HG03095 (cell line): ENCODE data around the gene RABGEF1.
"Not testable (repeated sequence)": the region's sequence is repeated elsewhere in the genome, so short reads cannot be mapped to it uniquely, and the experiment has no call there.

Experiments
- ATAC-seq: cut with Tn5 transposase; IDR thresholded peaks from one replicate; pipeline ENCODE4 v1.9.1; 2021; ENCODE audit warnings: moderate library complexity; ENCODE audit not compliant: unreplicated experiment

RABGEF1 gene

DNA sequence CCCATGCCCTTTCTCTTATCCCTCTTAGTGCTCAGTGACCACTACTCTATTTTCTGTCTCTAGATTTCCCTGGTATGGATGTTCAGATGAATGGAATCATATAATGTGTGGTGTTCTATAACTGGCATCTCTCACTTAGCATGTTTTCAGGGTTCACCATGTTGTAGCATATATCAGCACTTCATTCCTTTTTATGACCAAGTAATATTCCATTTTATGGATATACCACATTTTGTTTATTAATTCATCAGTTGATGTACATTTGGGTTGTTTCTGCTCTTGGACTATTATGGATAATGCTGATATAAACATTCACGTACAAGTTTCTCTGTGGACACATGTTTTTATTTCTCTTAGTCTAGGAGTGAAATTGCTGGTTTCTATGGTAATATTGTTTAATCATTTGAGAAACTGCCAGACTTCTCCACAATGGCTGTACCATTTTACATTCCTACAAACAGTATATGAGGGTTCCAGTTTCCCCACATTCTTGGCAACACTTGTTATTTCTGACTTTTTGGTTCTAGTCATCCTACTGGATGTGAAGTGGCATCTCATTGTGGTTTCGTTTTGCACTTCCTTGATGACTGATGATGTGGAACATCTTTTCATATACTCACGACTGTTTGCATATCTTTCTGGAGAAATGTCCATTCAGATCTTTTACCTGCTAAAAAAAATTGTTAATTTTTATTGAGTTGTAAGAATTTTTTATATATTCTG lies 23.3 kb downstream of the RABGEF1 start:
- ATAC-seq, result not testable (repeated sequence)

DNA sequence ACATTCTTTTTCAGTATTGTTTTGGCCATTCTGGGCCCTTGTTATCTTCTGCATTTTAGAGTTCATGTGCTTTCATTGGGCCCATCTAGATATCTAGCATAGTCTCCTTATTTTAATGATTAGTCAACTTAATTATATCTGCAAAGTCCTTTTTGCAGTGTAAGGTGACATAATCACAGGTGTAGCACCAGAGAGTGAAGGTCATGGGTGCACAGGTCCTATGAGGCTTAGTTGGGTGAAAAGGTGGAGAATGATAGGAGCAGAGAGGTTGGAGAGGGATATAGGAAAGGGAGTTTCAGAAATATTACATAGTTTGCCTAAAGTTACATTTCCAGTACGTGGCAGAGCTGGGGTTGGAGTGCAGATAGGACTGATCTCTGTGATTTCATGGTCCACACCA lies 24.4 kb downstream of the RABGEF1 start:
- not testable (repeated sequence) for ATAC-seq

DNA sequence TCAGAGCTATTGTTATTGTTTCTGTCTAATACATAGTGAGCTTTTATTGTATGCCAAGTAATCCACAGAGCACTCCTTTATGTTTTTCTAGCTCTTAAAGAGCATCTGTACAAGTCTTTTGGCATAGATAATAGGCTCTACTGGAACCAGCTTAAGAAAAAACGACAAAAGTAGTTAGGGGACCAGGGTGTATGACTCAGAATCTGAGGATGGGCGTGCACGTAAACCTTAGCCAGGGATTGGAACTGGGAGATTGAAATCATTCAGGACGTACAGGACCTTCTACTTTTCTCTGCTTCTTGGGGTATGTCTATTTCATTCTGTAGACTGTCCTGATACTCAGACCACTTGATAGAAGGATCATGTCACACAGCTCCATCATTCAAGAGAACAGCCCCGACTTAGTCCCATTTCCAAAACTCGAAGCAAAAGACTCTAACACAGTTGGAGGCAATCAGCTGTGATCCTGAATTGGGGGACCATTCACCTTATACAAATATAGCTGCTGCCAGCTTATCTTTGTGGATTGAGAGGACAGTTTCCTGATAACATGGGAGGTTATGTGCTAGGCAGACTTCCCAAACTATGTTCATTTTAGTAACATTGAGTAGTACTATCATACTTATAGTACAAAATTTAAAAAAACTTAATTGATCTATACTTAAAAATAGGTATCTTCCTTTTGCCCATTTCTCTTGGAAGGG lies 24.9 kb downstream of the RABGEF1 start:
- ATAC-seq, result not testable (repeated sequence)

DNA sequence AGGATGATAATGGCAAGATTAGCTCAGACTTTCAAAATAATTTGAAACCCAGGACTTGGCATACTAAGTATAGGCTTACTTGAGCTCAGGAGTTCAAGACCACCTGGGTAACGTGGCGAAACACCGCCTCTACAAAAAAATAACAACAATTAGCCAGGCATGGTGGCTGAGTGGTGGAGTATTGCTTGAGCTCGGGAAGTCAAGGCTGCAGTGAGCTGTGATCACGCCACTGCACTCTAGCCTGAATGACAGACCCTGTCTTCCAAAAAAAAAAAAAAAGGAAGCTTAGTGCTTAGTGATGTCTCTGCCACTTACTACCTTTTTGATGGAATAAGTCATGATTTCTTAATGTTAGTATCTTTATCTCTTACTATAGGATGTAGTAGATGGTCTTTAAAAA lies 25.5 kb downstream of the RABGEF1 start:
- ATAC-seq, result no peak

DNA sequence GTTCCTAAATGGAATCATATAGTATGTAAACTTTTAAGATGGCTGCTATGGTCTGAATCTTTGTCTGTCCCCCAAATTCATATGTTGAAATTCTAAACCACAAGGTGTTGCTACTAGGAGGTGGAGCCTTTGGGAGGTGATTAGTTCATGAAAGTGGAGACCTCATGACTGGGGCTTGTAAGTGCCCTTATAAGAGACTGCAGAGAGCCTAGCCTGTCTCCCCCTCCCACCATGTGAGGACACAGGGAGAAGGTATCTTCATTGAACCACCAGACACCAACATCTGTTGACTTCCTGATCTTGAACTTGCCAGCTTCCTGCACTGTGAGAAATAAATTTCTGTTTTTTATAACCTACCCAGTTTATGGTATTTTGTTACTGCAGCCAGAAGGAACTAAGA lies 27.0 kb downstream of the RABGEF1 start:
- ATAC-seq, result not testable (repeated sequence)

DNA sequence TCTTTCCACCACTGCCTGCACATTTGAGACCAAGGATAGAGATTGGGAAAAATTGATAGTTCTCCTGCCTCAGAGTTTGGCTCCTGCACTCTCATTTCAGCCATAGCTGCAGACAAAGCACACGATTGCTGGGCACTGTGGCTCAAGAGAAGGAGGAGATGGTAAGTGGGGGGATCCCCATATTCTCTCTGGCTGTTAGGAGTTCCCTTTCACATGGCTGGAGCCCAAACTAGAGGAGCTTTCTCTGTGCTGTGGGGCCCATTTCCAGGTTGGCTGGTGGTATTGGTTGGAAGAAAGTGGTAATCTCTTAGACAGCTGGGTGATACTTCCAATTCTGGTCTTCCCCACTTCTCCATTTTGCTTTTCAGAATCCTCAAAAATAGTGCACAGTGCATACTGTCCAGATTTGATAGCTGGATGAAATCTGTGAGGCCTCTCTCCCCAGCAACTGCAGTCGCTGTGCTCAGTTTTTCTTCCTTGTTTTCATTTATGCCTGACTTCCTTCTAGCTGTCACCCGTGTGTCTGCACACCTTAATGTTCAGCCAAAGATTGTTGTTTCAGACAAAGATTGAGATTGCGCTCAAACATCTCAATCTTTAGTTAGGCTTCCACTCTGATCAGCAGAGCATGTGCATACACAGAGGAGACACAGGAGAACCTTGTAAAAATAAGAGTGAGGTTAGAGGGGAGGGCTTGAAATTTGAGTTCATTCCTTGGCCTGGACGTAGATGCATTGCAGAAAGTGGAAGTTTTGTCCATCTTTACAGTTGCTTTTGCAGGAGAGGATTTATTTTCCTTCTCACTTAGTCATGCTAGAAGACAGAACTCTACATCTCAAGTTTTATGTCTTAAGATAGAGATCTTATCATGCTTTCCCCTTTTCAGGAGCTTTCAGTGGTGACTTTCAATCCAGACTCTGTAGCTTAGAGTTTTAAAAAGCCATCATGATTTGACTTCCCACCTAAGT lies 28.6 kb downstream of the RABGEF1 start:
- ATAC-seq, result no peak

DNA sequence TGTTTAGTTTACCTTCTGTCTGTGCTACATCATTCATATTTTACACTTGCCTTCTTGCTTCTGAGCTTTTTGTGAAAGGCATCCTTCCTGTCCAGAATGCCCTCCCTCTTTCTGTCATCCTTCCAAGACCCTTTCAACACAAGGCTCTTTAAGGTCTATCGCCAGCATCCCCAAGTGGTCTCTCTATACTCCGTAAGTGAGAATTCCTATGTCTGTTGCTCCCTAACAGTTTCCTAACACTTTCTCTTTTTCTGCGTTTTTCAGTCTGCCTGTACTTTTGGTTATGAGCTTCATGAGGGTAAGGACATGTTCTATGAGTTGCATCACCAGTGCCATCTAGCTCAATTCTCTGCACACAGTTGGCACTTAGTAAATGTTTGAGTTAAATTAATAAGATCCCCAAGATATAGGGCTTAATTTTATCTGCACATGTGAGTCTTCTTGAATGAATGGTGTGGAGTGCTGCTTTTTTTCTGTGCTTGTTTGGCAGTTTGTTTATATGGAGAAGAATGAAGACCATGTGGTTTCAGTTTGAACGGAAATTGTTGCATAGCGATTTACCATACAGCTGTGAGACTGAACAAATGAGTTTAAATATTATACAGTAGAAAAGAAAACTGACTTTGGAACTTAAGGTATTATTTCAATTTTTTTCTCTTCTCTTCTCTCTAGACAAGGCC lies 29.4 kb downstream of the RABGEF1 start:
- ATAC-seq, result no peak

DNA sequence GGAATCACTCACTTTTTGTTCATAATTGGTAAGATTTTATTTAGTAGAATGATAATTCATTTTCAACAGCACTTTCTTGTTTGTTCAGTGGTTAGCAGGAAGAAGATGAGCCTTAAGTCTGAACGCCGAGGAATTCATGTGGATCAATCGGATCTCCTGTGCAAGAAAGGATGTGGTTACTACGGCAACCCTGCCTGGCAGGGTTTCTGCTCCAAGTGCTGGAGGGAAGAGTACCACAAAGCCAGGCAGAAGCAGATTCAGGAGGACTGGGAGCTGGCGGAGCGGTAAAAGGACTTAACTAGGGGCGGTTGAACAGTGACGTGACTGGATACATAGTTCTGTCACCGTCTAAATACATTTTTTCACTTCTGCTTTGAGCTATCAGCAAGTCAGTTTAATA lies 31.3 kb downstream of the RABGEF1 start:
- ATAC-seq, result no peak

DNA sequence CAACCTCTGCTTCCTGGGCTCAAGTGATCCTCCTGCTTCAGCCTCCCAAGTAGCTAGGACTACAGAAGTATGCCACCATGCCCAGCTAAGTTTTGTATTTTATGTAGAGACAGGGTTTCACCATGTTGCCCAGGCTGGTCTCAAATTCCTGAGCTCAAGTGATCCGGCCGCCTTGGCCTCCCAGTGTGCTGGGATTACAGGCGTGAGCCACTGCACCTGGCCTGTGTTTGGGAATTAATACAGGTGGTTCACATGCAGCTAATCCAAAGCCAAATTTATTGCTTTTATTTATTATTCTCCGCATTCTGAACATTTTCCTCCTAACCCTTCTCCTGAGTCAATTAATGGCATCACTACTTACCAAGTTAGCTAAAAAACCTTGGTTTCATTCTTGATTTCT lies 33.2 kb downstream of the RABGEF1 start:
- ATAC-seq, result not testable (repeated sequence)

DNA sequence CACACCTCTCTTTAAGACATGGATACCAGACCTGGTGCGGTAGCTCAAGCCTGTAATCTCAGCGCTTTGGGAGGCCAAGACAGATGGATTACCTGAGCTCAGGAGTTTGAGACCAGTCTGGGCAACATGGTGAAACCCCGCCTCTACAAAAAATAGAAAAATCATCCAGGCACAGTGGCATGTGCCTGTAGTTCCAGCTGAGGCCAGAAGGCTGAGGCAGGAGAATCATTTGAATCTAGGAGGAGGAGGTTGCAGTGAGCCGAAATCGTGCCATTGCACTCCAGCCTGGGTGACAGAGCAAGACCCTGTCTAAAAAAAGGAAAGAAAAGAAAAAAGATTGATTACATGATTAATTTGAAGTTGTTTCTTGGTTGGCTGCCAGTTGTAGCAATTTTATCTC lies 35.9 kb downstream of the RABGEF1 start:
- not testable (repeated sequence) for ATAC-seq

DNA sequence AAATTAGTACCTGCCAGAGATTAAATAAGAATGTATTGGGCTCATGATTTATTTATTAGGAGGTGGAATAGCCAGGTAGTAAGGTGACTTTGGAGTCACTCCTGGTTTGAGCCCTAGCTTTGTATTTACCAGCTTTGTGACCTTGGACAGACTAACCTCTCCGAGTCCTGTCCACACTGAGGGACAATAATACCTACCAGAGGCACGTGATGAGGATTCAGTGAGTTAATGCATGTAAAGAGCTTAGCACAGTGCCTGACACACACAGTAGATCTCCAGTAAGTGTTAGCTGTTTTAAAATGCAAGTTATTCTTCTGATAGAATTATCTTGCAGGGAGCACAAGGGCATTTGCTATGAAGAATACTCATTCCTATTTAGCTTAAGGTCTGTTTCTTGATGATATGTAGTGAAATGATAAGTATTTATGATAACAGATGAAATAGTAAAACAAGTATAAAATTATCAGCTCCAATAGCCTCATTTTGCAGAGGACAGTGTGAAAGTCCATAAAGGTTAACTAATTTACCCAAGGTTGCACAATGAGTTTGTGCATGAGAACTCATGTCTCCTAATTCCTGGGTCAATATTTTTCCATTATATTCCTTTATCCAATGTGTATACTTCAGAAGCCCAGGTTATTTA lies 36.4 kb downstream of the RABGEF1 start:
- no peak for ATAC-seq

DNA sequence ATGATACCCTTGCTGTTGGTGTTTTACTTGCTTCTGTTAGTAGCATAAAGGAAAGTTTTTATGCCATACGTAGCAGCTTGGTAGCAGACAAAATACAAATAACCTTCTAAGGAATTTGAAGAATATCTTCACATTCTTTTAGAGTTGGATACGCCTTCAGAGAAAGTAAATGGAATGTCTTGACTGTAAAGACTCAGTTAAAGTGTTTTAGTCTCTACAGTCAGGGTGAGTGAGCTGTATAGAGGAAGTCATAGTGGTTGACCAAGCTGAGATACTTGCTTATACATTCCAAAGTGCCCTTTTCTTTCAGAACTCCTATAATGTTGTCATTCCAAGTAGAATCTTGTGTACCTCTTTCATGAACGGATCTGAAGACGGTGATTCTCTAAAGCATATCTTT lies 37.7 kb downstream of the RABGEF1 start:
- no peak for ATAC-seq

DNA sequence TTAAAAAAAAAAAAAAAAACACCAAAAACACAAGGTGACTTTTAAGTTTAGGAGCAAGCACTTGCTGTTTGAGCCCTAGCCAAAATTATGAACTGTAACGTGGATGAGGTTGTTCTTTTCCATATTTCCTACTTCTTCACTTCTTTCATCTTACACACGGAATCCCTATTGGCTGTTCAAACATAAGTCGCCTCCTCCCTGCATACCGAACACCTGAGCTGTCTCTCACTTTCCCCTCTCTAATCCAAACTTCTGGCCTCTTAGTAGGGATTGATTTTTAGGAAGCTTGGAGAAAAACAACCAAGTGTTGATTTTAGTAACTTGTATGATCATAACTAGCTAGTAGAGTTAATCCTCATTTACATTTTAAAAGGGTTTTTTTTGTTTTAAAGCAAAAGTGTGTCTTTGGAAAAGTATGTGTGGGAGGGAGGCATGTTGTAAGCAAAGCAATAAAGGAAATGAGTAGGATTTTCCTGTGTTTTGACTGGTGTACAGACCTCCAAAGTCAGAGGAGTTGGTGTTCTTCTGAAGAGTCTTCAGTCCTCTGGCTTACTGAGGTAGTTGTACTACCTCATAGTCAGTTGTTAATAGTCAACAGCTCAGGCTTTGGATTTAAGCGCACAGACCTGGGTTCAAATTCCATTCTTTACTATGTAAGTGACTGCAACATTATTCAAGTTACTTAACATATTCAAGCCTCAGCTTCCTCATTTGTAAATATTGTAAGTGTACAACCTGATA lies 39.3 kb downstream of the RABGEF1 start:
- ATAC-seq, result no peak

DNA sequence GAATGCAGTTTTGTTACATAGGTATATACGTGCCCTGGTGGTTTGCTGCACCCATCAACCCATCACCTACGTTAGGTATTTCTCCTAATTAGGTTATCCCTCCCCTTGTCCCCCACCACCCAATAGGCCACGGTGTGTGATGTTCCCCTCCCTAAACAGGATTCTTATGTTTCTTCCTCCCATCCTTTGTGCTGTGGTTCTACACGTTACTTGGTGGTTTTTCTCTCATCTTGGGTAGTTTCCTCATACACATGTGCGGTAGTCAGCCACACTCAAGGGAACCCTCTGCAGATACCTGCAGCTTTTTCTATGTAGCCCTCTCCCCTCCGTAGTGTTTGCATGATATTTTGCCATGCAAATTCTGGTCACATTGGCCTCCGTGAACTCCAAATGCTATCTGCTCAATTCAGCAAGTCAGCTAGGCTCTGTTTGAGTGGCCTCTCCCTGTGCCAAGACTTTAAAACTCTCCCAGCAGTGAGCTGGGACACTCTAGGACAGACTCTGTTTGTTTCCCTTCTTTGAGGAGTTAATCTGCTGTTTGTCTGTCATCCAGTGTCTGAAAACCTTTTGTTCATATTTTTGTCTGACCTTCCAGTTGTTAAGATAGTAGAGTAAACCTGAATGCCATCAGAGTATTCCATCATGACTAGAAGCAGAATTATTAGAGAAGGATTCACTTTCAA lies 41.0 kb downstream of the RABGEF1 start:
- ATAC-seq, result no peak

DNA sequence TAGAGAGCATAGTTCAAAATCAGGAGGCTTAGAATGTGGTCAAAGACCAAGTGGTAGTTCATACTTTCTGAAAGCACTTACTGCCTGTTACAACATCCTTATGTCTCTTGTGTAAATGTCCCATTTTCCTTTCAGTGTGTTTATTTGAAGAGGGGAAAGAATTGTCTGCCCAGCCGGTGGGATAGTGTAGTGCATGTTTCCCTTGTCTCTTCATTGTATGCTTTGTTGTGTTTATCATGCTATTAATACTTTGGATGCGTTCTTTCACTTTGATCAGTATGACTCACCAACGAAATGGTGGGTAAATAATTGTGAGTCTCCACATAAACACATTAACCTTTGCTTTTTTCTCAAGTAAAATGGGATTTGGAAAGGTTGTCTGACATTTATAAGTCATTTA lies 42.3 kb downstream of the RABGEF1 start:
- not testable (repeated sequence) for ATAC-seq

DNA sequence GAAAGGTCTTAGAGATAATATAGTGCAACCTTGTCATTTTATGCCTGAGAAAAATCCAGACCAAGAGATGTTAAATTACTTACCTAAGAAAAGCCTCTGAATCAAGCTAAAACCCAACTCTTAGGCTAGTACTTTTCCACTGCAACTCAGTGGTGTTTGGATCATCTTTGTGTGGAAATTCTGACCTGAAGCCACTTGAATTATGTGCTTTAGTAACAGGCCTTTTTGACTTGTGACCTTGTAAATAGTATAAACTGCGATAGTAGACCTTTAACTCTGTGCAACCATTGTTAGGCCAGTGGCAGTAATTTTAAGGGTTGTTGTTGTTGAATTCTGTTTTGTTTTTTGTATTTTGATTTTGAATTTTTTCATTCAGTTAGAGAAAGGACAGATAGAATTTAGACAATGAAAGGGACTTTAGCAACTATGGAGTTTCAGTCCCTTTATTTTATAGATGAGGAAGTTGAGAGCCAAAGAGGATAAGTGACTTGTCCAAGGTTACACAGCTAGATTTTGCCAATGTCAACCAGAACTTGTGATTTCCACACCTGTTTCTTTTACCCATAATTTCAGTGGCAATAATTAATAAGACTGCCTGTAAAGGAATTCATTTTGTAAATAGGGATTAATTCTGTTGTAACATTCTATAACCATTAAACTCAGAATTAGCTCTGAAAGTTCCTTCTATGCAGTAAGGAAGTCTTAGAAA lies 43.5 kb downstream of the RABGEF1 start:
- not testable (repeated sequence) for ATAC-seq

DNA sequence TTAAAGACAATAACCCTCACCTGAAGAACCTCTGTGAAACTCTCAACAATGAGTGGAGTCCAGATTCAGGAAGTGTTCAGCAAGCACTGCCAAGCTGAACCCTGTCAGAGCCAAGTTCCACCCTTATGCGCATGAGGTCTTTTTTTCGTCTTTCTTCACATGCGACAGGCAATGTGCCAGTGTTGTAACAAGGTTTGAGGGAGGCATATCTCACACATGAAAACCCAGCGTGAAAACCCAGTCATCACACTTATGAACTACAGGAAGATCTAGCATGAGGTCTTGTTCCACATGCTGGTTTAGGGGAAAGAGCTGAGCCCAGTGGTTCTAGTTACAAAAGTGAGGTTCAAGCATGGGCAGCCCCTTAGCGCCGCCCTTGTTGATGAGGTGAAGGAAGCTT lies 49.7 kb downstream of the RABGEF1 start:
- ATAC-seq, result no peak

DNA sequence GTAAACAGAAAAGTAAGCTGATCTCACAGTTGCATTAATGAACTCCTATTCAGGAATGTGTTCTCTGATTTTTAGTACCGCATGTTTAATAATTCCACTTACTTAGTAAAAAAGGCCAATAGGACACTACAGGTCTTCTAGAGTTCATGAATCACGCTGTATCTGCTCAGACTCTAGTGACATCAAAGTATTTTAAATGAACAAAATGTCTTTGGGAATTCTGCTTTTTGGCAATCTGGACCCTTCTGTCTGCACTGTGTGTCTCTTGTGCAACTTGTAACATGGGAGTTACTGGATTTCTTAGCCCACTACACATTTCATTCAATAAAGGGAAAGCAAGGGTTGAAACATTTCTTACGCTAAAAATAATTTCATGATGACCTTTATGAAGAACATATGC lies 50.2 kb downstream of the RABGEF1 start:
- ATAC-seq, result no peak
